Upper lobe of left lung (tissue), 6 donors: ENCODE measurements around the gene SDC3. TPM values are rescaled to one million over a fixed set of nuclear protein-coding genes. Genes with fewer than 3 reads are reported as not detected.

Experiments
- ATAC-seq, 2 donors: fragments of 200-7000 bp; cut with Tn5 transposase; one replicate each; pipeline ENCODE4 v1.9.1; 2022; ENCODE audit warnings: mild to moderate bottlenecking in 2 of 2, moderate library complexity in 2 of 2; ENCODE audit not compliant: low FRiP score in 2 of 2
- DNase-seq, 2 donors: peaks; one replicate each; pipeline ENCODE4 v3.0.0-alpha.2; 2019 to 2020
- H3K27ac ChIP-seq, 4 donors: fragments of 200-600 bp; sonication (generic); one replicate each; pipeline ENCODE4 v1.5.1; 2016 to 2019
- H3K27me3 ChIP-seq, 4 donors: fragments of 200-600 bp; sonication (generic); one replicate each; pipeline ENCODE4 v1.5.1; 2017 to 2019
- H3K36me3 ChIP-seq, 4 donors: fragments of 200-600 bp; sonication (generic); one replicate each; pipeline ENCODE4 v1.5.1; 2016 to 2019
- H3K4me1 ChIP-seq, 4 donors: fragments of 200-600 bp; sonication (generic); one replicate each; pipeline ENCODE4 v1.5.1; 2018 to 2019
- H3K4me3 ChIP-seq, 4 donors: fragments of 200-600 bp; sonication (generic); one replicate each; pipeline ENCODE4 v1.5.1; 2017 to 2019; ENCODE audit warnings: mild to moderate bottlenecking in 2 of 4, moderate library complexity in 1 of 4
- H3K9me3 ChIP-seq, 4 donors: fragments of 200-600 bp; sonication (generic); one replicate each; pipeline ENCODE4 v1.5.1; 2018 to 2019
- EP300 ChIP-seq, 4 donors: sonication (generic); formaldehyde crosslinking; IDR thresholded peaks; one replicate each; pipeline ENCODE4 v1.5.1; 2017; ENCODE audit warnings: antibody characterized with exemption in 4 of 4, control low read depth in 2 of 4
- POLR2A ChIP-seq, 4 donors: fragments of 450-650 bp; IDR thresholded peaks; one replicate each; pipeline ENCODE4 v1.5.1; 2016 to 2017; ENCODE audit warnings: antibody characterized with exemption in 4 of 4, mild to moderate bottlenecking in 2 of 4
- POLR2AphosphoS5 ChIP-seq, 2 donors: sonication (generic); formaldehyde crosslinking; IDR thresholded peaks; one replicate each; pipeline ENCODE4 v1.5.1; 2017; ENCODE audit warnings: antibody characterized with exemption in 2 of 2
- WGBS, 2 donors: methylation state at CpG; one replicate each; pipeline ENCODE4 v1.1.5; 2017 to 2018; 5-methylcytosine and 5-hydroxymethylcytosine counted together
- total RNA-seq, 6 donors: library from RNA; depleted of rRNA in 4 of 6; stranded (reverse); fragments of >200 nt in 4 of 6; gene quantifications; one replicate each; pipeline versions ENCODE4 v1.1.0 to v1.2.1, GENCODE V29; 2016 to 2021
- TF ChIP-seq, protein P1 (sequence below), 6 experiments: fragments of 450-650 bp in 4 of 6; fragments of 200-600 bp in 2 of 6; sonication (generic) in 2 of 6; IDR thresholded peaks; one replicate each; pipeline ENCODE4 v1.5.1; 2016 to 2019; ENCODE audit warnings: antibody characterized with exemption in 6 of 6
- donor health status: DM: no; HTN: no; CAD: no; lungs with moderate emphysema.
- donor health status: DM: no; HTN: yes; CAD: no; lungs with severe emphysema.

The SDC3 gene
- total RNA-seq, 6 donors from 2014 or later: 15.8 to 65.8 (median 30.1) TPM

DNA sequence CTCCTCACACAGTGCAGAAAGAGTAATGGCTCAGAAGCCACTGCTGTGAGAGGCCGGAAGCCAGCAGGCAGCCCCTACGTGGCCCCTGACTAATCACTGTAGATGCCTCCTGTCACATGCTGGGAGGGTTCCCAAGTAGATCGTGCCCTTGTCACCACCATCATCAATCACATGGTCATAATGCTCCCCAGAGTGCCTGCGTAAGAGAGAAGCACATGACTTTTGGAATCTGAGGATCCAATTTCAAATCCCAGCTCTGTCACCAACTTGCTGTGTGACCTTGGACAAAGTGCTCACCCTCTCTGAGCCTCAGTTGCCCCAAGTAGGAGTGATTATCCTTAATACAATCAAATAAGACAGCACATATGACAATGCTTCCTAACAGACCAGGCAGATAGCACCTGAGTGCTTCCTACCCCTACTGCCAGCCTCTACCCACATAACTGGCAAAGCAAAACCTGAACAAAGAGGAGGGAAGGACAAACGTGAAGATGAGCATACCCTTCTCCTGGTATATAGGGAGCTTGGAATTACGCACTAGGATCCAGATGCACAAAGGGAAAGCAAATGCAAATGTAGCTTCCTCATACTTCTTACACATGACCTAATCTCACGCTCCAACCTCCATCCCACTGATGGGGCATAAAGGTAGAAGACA lies 65.7 kb downstream of the SDC3 start:
- WGBS, 2 donors: 65 to 69% methylated on average over 5 to 7 of the region's 7 CpGs
- ATAC-seq (no peak), DNase-seq (no peak)
- TF ChIP-seq POLR2A (IDR thresholded peaks at IDR 0.05): no peak
- TF ChIP-seq, protein P1, sequence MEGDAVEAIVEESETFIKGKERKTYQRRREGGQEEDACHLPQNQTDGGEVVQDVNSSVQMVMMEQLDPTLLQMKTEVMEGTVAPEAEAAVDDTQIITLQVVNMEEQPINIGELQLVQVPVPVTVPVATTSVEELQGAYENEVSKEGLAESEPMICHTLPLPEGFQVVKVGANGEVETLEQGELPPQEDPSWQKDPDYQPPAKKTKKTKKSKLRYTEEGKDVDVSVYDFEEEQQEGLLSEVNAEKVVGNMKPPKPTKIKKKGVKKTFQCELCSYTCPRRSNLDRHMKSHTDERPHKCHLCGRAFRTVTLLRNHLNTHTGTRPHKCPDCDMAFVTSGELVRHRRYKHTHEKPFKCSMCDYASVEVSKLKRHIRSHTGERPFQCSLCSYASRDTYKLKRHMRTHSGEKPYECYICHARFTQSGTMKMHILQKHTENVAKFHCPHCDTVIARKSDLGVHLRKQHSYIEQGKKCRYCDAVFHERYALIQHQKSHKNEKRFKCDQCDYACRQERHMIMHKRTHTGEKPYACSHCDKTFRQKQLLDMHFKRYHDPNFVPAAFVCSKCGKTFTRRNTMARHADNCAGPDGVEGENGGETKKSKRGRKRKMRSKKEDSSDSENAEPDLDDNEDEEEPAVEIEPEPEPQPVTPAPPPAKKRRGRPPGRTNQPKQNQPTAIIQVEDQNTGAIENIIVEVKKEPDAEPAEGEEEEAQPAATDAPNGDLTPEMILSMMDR (IDR thresholded peaks at IDR 0.05): no peak
- no peak for TF ChIP-seq EP300 (IDR thresholded peaks at IDR 0.05)
- TF ChIP-seq POLR2AphosphoS5 (IDR thresholded peaks at IDR 0.05): no peak
- Histone ChIP-seq H3K27me3 (no peaks in the 10 kb centered on the region), H3K9me3 (no peaks in the 10 kb centered on the region), H3K4me3 (no peak overlapping the region), H3K36me3 (no peaks in the 10 kb centered on the region), H3K27ac (no peak overlapping the region), H3K4me1 (peaks cover 20 to 29% (median 20%) of the 10 kb centered on the region in 4 donors)

DNA sequence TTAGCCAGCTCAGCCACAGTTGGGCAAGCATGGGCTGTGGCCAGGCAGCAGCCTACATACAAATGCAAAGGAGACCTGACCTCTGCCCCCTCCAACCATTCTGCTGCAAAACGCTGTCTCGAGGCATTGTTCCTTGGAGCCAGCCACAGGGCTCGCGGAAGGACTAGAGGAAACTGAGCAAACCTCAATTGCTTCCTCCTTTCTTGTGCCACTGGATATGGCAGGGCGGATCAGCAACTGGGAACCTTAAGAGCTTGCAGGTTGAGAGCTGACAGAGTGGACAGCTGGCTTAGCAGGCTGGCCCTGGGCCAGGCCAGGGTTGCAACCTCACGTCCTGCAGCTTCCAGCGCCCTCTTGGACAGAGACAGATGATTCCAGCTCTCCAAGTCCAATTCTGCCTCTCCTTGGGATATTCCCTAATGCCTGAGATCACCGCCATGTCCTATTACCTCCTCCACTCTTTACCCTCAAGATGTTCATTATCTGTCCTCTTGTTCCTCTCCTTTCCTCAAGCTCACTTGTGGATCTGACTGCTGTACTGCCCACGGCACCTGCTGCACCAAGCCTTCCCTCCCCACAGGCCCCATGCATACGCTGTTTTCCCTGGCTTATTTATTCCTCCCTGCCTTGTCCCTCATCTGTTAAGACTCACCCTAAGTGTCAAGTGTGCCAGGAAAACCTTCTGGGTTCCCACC lies 67.5 kb downstream of the SDC3 start:
- WGBS, 2 donors: 28 to 29% methylated on average over 5 to 8 of the region's 10 CpGs
- Histone ChIP-seq H3K36me3 (no peaks in the 10 kb centered on the region), H3K27me3 (no peaks in the 10 kb centered on the region), H3K27ac (no peak overlapping the region), H3K4me3 (no peak overlapping the region), H3K9me3 (no peaks in the 10 kb centered on the region), H3K4me1 (peaks cover 11 to 17% (median 13%) of the 10 kb centered on the region in 4 donors)
- TF ChIP-seq, protein P1 (IDR thresholded peaks at IDR 0.05): no peak
- peak in 1 of 2 donors; percentile 28 for TF ChIP-seq POLR2AphosphoS5 (IDR thresholded peaks at IDR 0.05)
- peak; percentile 63 to 66 for ATAC-seq
- peak; percentile 59 to 69 for DNase-seq

DNA sequence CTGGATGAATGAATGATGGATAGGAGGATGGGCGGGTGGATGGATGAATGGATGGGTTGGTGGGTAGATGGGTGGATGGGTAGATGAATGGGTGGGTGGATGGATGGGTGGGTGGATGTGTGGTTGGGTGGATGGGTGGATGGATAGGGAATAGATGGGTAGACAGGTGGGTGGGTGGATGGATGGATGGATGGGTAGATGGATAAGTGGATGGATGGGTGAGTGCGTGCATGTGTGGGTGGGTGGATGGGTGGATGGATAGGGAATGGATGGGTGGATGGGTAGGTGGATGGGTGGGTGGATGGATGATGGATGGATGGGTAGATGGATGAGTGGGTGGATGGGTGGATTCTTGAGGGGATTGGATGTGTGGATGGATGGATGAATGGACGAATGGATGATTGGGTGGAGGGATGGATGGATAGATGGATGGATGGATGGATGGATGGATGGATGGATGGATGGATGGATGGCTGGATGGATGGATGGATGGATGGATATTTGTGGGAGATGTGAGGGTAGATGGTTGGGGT lies 68.7 kb downstream of the SDC3 start:
- Histone ChIP-seq H3K4me1 (peaks cover 11 to 13% (median 12%) of the 10 kb centered on the region in 4 donors), H3K27ac (no peak overlapping the region), H3K4me3 (no peak overlapping the region), H3K27me3 (no peaks in the 10 kb centered on the region), H3K36me3 (no peaks in the 10 kb centered on the region), H3K9me3 (no peaks in the 10 kb centered on the region)
- ATAC-seq: no peak
- 92 to 93% methylated on average over 3 of the region's 3 CpGs for WGBS, 2 donors
- TF ChIP-seq EP300 (IDR thresholded peaks at IDR 0.05) (no peak), POLR2AphosphoS5 (IDR thresholded peaks at IDR 0.05) (no peak), POLR2A (IDR thresholded peaks at IDR 0.05) (no peak)
- TF ChIP-seq, protein P1 (IDR thresholded peaks at IDR 0.05): no peak
- DNase-seq: no peak

DNA sequence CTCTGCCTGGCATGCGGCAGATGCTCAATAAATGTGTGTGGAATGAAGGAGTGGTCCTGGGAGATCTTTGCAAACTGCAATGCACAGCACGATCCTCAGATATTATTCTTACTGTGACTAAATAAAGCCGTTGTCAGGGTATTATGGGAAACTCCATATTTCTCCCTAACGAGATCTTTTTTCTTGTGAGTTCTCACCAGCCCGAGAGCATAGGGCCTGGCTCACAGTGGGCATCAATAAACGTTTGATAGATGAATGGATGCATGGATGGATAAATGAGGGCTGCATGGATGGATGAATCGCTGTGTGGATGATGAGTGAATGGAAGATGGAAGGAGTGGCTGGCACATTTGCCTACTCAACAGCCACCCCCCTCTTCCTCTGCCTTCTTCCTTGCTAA lies 69.6 kb downstream of the SDC3 start:
- Histone ChIP-seq H3K4me1 (peaks cover 11 to 13% (median 12%) of the 10 kb centered on the region in 4 donors), H3K27ac (no peak overlapping the region), H3K36me3 (no peaks in the 10 kb centered on the region), H3K9me3 (no peaks in the 10 kb centered on the region), H3K4me3 (no peak overlapping the region), H3K27me3 (no peaks in the 10 kb centered on the region)
- DNase-seq (no peak), ATAC-seq (no peak)
- WGBS, 2 donors: 88 to 92% methylated on average over 7 of the region's 7 CpGs
- TF ChIP-seq EP300 (IDR thresholded peaks at IDR 0.05): no peak
- TF ChIP-seq POLR2AphosphoS5 (IDR thresholded peaks at IDR 0.05): no peak
- TF ChIP-seq, protein P1 (IDR thresholded peaks at IDR 0.05): no peak
- no peak for TF ChIP-seq POLR2A (IDR thresholded peaks at IDR 0.05)
